Measurements from ENCODE around the gene NCAM1. TPM values are rescaled to one million over a fixed set of nuclear protein-coding genes. Genes with fewer than 3 reads are reported as not detected.
A peak's percentile ranks its signal among the peaks of the same experiment; 100 is the strongest.

NCAM1 gene
- total RNA-seq, 1 donor from 2014 or later, result 3.5 TPM

DNA sequence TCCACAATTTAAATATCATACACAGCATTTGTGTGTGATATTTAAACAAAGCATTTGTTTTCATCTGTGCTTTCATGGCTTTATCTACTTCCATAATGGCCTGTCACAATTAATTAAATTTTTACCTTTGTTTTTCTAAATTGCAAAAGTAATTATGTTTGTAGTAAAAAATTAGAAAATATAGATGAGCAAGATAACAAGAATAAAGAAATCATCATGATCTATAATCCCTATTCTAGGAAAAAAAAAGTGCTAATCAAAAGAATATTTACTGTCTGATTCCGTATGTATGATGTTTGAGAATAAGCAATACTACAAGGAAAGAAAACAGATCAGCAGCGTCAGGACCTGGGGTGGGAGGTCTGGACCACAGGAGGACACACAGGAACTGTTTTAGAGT lies 149.9 kb downstream of the NCAM1 start:
- TF ChIP-seq CTCF (IDR thresholded peaks at IDR 0.05), result no peak
- Histone ChIP-seq H3K27ac (no peak overlapping the region), H3K4me3 (no peak overlapping the region), H3K36me3 (no peaks in the 10 kb centered on the region), H3K4me1 (no peaks in the 10 kb centered on the region), H3K27me3 (ENCODE audit: low read depth) (no peaks in the 10 kb centered on the region), H3K9me3 (no peaks in the 10 kb centered on the region)
- ATAC-seq (no peak), DNase-seq (no peak)
- intact Hi-C loops (cut with DNase I), result no loop called here

- no peak for TF ChIP-seq CTCF (IDR thresholded peaks at IDR 0.05)
- no peaks in the 10 kb centered on the region for H3K9me3 ChIP-seq
- no peaks in the 10 kb centered on the region for H3K4me1 ChIP-seq
- H3K4me3 ChIP-seq, result no peak overlapping the region
- ATAC-seq, result no peak
- DNase-seq, result no peak
- H3K27ac ChIP-seq, result no peak overlapping the region
- H3K27me3 ChIP-seq (ENCODE audit: low read depth), result no peaks in the 10 kb centered on the region
- no peaks in the 10 kb centered on the region for H3K36me3 ChIP-seq
- intact Hi-C loops (cut with DNase I), result no loop called here
These were observed 151.1 kb downstream of the NCAM1 start for GRCh38 chr11:113112307-113112706.

- H3K27ac ChIP-seq, result no peak overlapping the region
These were observed 152.8 kb downstream of the NCAM1 start for GRCh38 chr11:113113801-113114704.

DNA sequence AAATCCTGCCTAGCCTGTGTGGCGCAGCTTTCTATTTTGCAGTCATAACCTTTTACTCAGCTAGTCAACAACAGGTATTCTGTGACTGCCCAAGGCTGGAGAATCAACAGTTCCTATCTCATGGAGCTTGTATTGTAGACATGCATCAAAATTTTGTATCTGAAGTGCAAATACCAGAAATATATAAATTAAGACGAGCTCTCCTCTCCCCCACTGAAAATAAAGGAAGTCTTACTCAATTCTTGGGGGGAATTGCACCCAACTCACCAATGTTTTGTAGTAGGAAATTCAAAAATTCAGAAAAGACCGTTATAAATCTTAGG lies 153.4 kb downstream of the NCAM1 start:
- Histone ChIP-seq H3K9me3 (no peaks in the 10 kb centered on the region), H3K27ac (no peak overlapping the region), H3K36me3 (no peaks in the 10 kb centered on the region), H3K4me3 (no peak overlapping the region), H3K4me1 (no peaks in the 10 kb centered on the region), H3K27me3 (ENCODE audit: low read depth) (no peaks in the 10 kb centered on the region)
- DNase-seq (no peak), ATAC-seq (no peak)
- intact Hi-C loops (cut with DNase I), result no loop called here
- no peak for TF ChIP-seq CTCF (IDR thresholded peaks at IDR 0.05)

More at GRCh38 chr11:113113801-113114704, 152.8 kb downstream of the NCAM1 start:
- Histone ChIP-seq H3K9me3 (no peaks in the 10 kb centered on the region), H3K36me3 (no peaks in the 10 kb centered on the region), H3K27me3 (ENCODE audit: low read depth) (no peaks in the 10 kb centered on the region), H3K4me3 (no peak overlapping the region), H3K4me1 (no peaks in the 10 kb centered on the region)
- ATAC-seq (peak; percentile 54 to 78), DNase-seq (no peak)
- TF ChIP-seq CTCF (IDR thresholded peaks at IDR 0.05), result peak; percentile 60
- intact Hi-C loops (cut with DNase I), result no loop called here

DNA sequence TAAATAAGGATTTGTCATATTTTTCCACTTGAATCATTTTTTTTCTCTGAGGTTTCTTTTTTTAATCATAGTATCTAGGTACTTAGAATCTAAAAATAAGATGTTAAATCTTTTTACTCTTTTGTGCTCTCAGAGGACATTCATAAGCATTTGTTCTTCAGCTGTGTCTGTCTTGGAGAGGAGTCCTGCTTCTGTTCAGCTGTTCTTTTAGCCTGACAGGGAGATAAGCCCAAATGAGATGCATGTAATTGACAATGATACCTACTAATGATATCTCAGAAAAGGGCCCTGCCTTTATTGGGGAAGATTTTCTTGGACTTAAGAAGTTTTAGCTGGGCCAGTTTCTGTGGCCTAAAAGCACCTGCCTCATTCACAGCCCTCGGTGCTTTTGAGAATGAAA lies 156.9 kb downstream of the NCAM1 start:
- H3K9me3 ChIP-seq, result no peaks in the 10 kb centered on the region
- no peaks in the 10 kb centered on the region for H3K4me1 ChIP-seq
- no peak for TF ChIP-seq CTCF (IDR thresholded peaks at IDR 0.05)
- DNase-seq (no peak), ATAC-seq (no peak)
- intact Hi-C loops (cut with DNase I), result no loop called here
- H3K36me3 ChIP-seq, result no peaks in the 10 kb centered on the region
- H3K27me3 ChIP-seq (ENCODE audit: low read depth), result no peaks in the 10 kb centered on the region
- no peak overlapping the region for H3K27ac ChIP-seq
- no peak overlapping the region for H3K4me3 ChIP-seq
